Measurements from ENCODE around the gene GALP.

Gene GALP

GRCh38 chr19:56155124-56155687, 20.6 kb upstream of the GALP start:
- TF ChIP-seq, protein P1, sequence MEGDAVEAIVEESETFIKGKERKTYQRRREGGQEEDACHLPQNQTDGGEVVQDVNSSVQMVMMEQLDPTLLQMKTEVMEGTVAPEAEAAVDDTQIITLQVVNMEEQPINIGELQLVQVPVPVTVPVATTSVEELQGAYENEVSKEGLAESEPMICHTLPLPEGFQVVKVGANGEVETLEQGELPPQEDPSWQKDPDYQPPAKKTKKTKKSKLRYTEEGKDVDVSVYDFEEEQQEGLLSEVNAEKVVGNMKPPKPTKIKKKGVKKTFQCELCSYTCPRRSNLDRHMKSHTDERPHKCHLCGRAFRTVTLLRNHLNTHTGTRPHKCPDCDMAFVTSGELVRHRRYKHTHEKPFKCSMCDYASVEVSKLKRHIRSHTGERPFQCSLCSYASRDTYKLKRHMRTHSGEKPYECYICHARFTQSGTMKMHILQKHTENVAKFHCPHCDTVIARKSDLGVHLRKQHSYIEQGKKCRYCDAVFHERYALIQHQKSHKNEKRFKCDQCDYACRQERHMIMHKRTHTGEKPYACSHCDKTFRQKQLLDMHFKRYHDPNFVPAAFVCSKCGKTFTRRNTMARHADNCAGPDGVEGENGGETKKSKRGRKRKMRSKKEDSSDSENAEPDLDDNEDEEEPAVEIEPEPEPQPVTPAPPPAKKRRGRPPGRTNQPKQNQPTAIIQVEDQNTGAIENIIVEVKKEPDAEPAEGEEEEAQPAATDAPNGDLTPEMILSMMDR (conservative IDR thresholded peaks at IDR 0.05; ENCODE audit: control insufficient read depth, insufficient read depth, low read depth, low read length) = peak; percentile 44
- no peak for DNase-seq (ENCODE audit: low read depth)
- H3K4me3 ChIP-seq (ENCODE audit: control insufficient read depth, low read depth, low read length) = no peak overlapping the region

DNA sequence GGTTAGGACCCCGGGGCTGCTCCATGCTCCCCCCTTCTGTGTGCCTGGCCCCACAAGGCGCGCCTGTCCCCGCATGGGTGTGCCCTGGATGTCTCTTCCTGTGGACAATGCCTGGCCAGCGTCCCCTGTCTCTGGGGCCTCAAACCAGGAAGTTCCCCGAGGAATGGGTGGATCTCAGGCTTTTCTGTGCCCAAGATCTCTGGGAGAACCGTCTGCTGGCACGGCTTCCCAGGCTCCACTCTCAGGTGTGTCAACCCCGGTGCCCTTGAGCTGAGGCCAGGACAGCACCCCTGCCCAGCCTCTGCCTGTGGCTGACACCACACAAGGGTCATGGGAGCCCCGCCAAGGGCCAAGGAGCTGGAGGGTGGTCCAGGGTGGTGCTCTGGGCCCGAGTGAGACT, 19.0 kb upstream of the GALP start:
- DNase-seq (ENCODE audit: low read depth) = no peak
- TF ChIP-seq, protein P1 (conservative IDR thresholded peaks at IDR 0.05; ENCODE audit: control insufficient read depth, insufficient read depth, low read depth, low read length) = no peak
- H3K4me3 ChIP-seq (ENCODE audit: control insufficient read depth, low read depth, low read length) = no peak overlapping the region

DNA sequence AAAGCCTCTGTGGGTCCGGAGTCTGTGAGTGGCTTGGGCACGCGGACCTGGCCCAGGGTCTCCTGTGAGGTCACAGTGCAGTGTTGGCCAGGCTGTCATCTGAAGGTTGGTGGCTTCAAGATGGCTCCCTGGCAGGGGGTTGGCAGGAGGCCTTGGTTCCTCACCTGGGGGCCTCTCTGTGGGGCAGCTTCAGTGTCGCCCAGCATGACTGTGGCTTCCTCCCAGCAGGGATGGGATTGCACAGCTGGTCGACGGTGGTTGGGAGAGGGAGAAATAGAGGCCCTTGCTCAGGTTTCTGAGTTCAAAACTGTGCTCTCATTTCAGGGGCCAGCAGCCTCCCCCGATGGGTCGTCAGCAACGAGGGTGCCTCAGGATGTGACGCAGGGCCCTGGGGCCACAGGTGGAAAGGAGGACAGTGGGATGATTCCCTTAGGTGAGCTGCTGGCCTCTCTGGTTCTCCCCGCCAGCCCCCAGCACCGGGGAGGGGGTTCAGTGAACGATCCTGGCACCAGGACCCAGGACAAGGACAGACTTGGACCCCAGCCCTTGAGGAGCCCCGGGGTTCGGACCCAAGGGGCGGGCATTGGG, 17.5 kb upstream of the GALP start:
- no peak for DNase-seq (ENCODE audit: low read depth)
- no peak overlapping the region for H3K4me3 ChIP-seq (ENCODE audit: control insufficient read depth, low read depth, low read length)
- TF ChIP-seq, protein P1 (conservative IDR thresholded peaks at IDR 0.05; ENCODE audit: control insufficient read depth, insufficient read depth, low read depth, low read length) = no peak

DNA sequence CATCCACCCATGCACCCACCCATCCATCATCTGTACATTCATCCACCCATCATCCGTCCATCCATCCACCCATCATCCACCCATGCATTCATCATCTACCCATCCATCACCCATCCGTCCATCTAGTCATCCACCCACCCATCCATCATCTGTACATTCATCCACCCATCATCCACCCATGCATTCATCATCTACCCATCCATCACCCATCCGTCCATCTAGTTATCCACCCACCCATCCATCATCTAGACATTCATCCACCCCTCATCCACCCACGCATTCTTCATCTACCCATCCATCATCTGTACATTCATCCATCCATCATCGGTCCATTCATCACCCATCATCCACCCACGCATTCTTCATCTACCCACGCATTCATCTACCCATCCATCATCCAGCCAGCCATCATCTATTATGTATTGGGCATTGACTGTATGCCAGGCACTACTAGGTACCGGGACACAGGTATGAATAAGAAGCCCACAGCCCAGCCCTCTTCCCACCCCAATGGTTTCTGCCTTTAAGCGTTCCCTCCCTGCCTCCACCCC, 16.7 kb upstream of the GALP start:
- no peak for DNase-seq (ENCODE audit: low read depth)
- TF ChIP-seq, protein P1 (conservative IDR thresholded peaks at IDR 0.05; ENCODE audit: control insufficient read depth, insufficient read depth, low read depth, low read length) = no peak
- H3K4me3 ChIP-seq (ENCODE audit: control insufficient read depth, low read depth, low read length) = no peak overlapping the region

DNA sequence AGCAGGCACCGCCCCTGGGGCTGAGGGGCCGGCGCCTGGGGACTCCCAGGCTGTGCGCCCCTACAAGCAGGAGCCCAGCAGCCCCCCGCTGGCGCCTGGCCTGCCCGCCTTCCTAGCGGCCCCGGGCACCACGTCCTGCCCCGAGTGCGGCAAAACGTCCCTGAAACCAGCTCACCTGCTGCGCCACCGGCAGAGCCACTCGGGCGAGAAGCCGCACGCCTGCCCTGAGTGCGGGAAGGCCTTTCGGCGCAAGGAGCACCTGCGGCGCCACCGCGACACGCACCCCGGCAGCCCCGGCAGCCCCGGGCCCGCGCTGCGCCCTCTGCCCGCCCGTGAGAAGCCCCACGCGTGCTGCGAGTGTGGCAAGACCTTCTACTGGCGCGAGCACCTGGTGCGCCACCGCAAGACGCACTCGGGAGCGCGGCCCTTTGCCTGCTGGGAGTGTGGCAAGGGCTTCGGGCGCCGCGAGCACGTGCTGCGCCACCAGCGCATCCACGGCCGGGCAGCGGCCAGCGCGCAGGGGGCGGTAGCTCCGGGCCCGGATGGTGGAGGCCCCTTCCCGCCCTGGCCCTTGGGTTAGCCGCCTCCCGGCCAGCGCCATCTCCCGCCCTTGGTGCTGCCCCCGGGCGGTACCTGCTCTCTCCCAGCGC, 16.1 kb upstream of the GALP start:
- DNase-seq (ENCODE audit: low read depth) = no peak
- H3K4me3 ChIP-seq (ENCODE audit: control insufficient read depth, low read depth, low read length) = no peak overlapping the region
- TF ChIP-seq, protein P1 (conservative IDR thresholded peaks at IDR 0.05; ENCODE audit: control insufficient read depth, insufficient read depth, low read depth, low read length) = no peak

GRCh38 chr19:56161534-56161933, 14.3 kb upstream of the GALP start:
- no peak overlapping the region for H3K4me3 ChIP-seq (ENCODE audit: control insufficient read depth, low read depth, low read length)
- DNase-seq (ENCODE audit: low read depth) = no peak
- TF ChIP-seq, protein P1 (conservative IDR thresholded peaks at IDR 0.05; ENCODE audit: control insufficient read depth, insufficient read depth, low read depth, low read length) = no peak
